Left ventricle myocardium inferior (tissue), 1 donor: ENCODE data around the gene OPCML. TPM values are rescaled to one million over a fixed set of nuclear protein-coding genes. Genes with fewer than 3 reads are reported as not detected.

Experiments
- DNase-seq: peaks from one replicate; pipeline ENCODE4 v3.0.0-alpha.2; 2020
- H3K27ac ChIP-seq: fragments of 200-600 bp; replicated peaks from 2 replicates; pipeline ENCODE4 v1.8.0; 2021
- H3K27me3 ChIP-seq: fragments of 200-600 bp; 2 replicates; pipeline ENCODE4 v1.8.0; 2021; ENCODE audit warnings: low read depth
- H3K36me3 ChIP-seq: fragments of 200-600 bp; 2 replicates; pipeline ENCODE4 v1.8.0; 2021
- H3K4me1 ChIP-seq: fragments of 200-600 bp; 2 replicates; pipeline ENCODE4 v1.8.0; 2021
- H3K4me3 ChIP-seq: fragments of 200-600 bp; 2 replicates; pipeline ENCODE4 v1.8.0; 2021; ENCODE audit warnings: mild to moderate bottlenecking, moderate library complexity
- H3K9me3 ChIP-seq: fragments of 200-600 bp; replicated peaks from 2 replicates; pipeline ENCODE4 v1.8.0; 2021
- intact Hi-C: fragments of 100-400 bp; cut with micrococcal nuclease; formaldehyde crosslinking; loops from one replicate; pipeline ENCODE4 v1.11.0; 2022
- total RNA-seq: library from RNA; stranded (reverse); fragmentation: NEBNext Ultra II Directional; extraction: Animal tissue kit (Norgen Biotek cat#: 25700); gene quantifications from one replicate; pipeline ENCODE4 v1.2.1, GENCODE V29; 2021
- TF ChIP-seq, protein P1 (sequence below): fragments of 200-600 bp; IDR thresholded peaks from 2 replicates; pipeline ENCODE4 v1.8.0; 2021; ENCODE audit warnings: antibody characterized with exemption, mild to moderate bottlenecking, borderline replicate concordance
- donor health status: DM: no; HTN: yes; CAD: no; lungs with severe emphysema.

OPCML gene
- total RNA-seq, 1 donor from 2014 or later, result 0.63 TPM

DNA sequence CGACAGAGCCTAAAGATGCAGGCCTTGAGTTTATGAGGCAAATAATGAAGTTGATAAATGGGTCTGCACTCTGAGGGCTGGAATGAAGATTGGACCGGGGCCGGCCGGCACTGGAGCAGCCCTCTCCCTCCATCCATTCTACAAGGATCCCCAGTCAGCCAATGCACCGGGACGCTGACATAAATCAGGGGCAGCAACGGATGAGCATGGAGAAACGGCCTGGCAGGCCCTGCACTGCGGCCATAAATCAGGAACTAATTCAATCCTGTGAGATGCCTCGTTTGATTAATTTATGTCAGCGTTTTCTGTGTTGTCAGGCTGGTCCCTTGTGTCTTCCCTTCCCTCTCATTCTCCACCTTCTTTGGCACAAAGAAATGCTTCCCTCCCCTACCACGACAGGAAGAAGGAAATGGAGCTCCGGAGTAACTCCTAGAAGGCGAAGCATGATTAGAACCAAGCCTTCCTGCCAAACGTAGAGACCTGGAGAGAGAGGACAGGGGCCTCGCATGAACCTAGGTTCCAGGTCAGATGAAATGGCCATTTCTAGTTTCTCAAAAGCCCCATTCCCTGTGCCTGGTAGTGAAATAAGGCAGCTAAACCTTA, 358.4 kb downstream of the OPCML start:
- H3K27ac ChIP-seq, result no peak overlapping the region
- TF ChIP-seq, protein P1, sequence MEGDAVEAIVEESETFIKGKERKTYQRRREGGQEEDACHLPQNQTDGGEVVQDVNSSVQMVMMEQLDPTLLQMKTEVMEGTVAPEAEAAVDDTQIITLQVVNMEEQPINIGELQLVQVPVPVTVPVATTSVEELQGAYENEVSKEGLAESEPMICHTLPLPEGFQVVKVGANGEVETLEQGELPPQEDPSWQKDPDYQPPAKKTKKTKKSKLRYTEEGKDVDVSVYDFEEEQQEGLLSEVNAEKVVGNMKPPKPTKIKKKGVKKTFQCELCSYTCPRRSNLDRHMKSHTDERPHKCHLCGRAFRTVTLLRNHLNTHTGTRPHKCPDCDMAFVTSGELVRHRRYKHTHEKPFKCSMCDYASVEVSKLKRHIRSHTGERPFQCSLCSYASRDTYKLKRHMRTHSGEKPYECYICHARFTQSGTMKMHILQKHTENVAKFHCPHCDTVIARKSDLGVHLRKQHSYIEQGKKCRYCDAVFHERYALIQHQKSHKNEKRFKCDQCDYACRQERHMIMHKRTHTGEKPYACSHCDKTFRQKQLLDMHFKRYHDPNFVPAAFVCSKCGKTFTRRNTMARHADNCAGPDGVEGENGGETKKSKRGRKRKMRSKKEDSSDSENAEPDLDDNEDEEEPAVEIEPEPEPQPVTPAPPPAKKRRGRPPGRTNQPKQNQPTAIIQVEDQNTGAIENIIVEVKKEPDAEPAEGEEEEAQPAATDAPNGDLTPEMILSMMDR, result no peak
- intact Hi-C loops, result no loop called here
- peaks cover 2% of the 10 kb centered on the region for H3K27me3 ChIP-seq
- H3K4me1 ChIP-seq, result peaks cover 9% of the 10 kb centered on the region
- H3K9me3 ChIP-seq, result no peaks in the 10 kb centered on the region
- H3K4me3 ChIP-seq, result peak overlapping the region; percentile 18
- DNase-seq, result no peak
- H3K36me3 ChIP-seq, result no peaks in the 10 kb centered on the region

DNA sequence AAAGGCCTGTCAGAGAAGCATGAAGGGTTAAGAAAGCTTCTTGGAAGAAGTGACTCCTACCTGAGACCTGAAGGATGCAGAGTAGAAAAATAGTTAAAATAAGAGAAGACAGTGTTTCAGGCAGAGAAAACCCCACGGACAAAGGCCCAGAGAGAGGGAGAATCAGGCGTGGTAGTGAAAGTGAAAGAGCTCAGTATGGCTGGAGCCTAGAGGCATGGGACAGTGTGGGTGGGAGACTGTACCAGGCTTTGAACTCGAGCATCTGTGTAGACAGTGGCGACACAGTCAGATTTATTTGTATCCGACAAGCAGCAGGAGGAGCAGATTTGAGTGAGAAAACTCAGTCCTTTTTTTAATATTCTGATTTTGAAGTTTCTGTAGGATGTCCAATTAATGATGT, 360.0 kb downstream of the OPCML start:
- Histone ChIP-seq H3K36me3 (no peaks in the 10 kb centered on the region), H3K27ac (no peak overlapping the region), H3K4me1 (peaks cover 9% of the 10 kb centered on the region), H3K4me3 (no peak overlapping the region), H3K27me3 (peaks cover 9% of the 10 kb centered on the region), H3K9me3 (no peaks in the 10 kb centered on the region)
- TF ChIP-seq, protein P1, result no peak
- intact Hi-C loops, result no loop called here
- no peak for DNase-seq

DNA sequence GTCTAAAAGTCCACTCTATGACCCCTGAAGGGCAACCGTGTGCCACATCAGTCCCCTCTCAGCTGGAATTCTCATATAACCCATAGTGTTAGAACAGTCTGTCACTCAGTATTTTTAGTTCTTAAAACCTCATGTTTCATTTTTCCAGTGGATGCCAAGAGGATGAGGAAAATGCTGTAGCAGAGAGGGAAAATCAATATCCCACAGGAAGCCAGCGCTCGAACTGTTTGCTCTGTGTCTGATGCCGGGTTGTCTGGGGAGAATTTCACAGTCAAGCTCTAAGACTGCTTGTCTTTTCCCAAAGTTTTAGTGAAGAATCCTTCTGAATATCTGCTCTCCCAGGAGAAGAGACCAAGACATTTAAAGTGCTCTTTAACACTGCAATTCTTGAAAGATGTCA, 360.9 kb downstream of the OPCML start:
- intact Hi-C loops, result no loop called here
- peaks cover 9% of the 10 kb centered on the region for H3K27me3 ChIP-seq
- peaks cover 1% of the 10 kb centered on the region for H3K4me1 ChIP-seq
- no peaks in the 10 kb centered on the region for H3K36me3 ChIP-seq
- H3K9me3 ChIP-seq, result no peaks in the 10 kb centered on the region
- no peak for DNase-seq
- TF ChIP-seq, protein P1, result no peak
- no peak overlapping the region for H3K27ac ChIP-seq
- no peak overlapping the region for H3K4me3 ChIP-seq

DNA sequence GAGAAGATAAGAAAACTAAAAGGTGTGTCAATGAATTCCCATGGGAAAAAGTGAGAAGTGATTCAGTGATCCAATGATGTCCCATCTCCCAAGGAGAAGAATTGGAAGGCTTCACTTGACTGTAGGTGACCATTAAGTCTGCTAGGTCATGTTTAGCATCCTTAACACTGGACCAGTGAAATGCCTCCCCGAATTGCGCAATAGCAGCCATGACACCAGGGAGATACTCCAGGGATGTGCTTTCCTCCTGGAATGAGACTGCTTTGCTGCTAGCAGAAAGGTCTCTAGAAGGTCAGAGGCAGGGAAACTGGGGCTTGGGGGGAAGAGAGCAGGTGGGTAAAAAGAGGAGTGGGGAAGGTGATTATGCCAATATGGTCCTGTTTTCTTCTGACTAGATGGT, 364.3 kb downstream of the OPCML start:
- Histone ChIP-seq H3K9me3 (no peaks in the 10 kb centered on the region), H3K4me3 (no peak overlapping the region), H3K36me3 (no peaks in the 10 kb centered on the region), H3K27ac (no peak overlapping the region), H3K4me1 (peaks cover 9% of the 10 kb centered on the region), H3K27me3 (peaks cover 9% of the 10 kb centered on the region)
- DNase-seq, result no peak
- TF ChIP-seq, protein P1, result no peak
- intact Hi-C loops, result no loop called here

DNA sequence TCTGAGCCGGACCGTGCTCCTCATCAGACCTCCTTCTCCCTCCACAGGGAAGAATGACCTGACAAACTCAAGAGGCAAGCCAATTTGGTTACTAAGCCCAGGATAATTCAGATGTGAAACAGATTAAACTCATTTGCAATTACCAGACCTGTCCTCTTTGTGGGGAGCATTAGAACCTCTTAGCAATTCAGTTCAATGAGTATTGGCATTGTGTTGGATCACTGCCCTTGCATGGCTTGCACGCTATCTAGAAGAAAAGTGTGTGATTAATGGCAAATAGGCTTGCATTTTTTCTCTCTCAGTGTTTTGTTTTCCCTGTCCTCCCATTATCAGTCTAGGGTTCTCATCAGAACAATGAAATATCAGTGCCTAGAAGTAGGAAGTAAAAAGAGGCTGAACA, 365.6 kb downstream of the OPCML start:
- Histone ChIP-seq H3K36me3 (no peaks in the 10 kb centered on the region), H3K4me3 (no peak overlapping the region), H3K4me1 (peaks cover 9% of the 10 kb centered on the region), H3K27me3 (peaks cover 18% of the 10 kb centered on the region), H3K9me3 (no peaks in the 10 kb centered on the region), H3K27ac (no peak overlapping the region)
- no peak for DNase-seq
- TF ChIP-seq, protein P1, result no peak
- intact Hi-C loops, result no loop called here

DNA sequence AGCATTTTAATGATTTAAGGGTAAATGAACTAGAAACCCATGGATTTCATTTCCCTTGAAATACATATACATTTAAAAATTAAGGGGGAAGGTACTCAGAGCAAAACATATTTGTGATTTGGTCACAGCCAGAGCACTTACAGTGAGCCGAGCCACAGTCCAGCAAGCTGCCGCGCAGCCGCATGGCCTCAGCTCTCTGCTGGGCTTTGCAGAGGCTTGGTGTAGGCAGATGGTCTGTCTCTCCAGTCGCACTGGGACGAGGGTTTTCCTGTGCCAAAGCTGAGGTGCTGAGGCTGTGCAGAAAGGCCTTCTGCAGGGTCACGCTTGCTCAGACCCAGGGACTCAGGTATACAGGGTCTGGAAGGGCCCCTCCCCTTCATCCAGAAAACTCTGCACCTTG, 367.3 kb downstream of the OPCML start:
- Histone ChIP-seq H3K27ac (no peak overlapping the region), H3K36me3 (no peaks in the 10 kb centered on the region), H3K27me3 (peaks cover 31% of the 10 kb centered on the region), H3K9me3 (no peaks in the 10 kb centered on the region), H3K4me1 (peaks cover 9% of the 10 kb centered on the region), H3K4me3 (no peak overlapping the region)
- DNase-seq, result no peak
- TF ChIP-seq, protein P1, result no peak
- intact Hi-C loops, result no loop called here
